Aorta (tissue), 5 donors: Measurements from ENCODE around the gene RASA3. TPM values are rescaled to one million over a fixed set of nuclear protein-coding genes. Genes with fewer than 3 reads are reported as not detected.
"Not testable (repeated sequence)": the region's sequence is repeated elsewhere in the genome, so short reads cannot be mapped to it uniquely, and the experiment has no call there.

ENCODE experiments used
- ATAC-seq: fragments of 200-7000 bp; cut with Tn5 transposase; one replicate; pipeline ENCODE4 v1.9.1; 2022; ENCODE audit warnings: moderate library complexity; ENCODE audit not compliant: low FRiP score
- DNase-seq, 2 donors: peaks; one replicate each; pipeline ENCODE4 v3.0.0-alpha.2; 2020
- H3K27ac ChIP-seq, 2 donors: one replicate each; pipeline ENCODE4 v1.5.1; 2013; ENCODE audit warnings: low read length in 2 of 2, mild to moderate bottlenecking in 2 of 2, moderate library complexity in 2 of 2, control low read depth in 1 of 2, inconsistent platforms in 1 of 2, low read depth in 1 of 2
- H3K27me3 ChIP-seq, 2 donors: one replicate each; pipeline ENCODE4 v1.6.1; 2013; ENCODE audit warnings: control low read depth in 1 of 2, low read length in 1 of 2, mild to moderate bottlenecking in 1 of 2, moderate library complexity in 1 of 2; ENCODE audit not compliant: insufficient read depth in 2 of 2, control insufficient read depth in 1 of 2
- H3K36me3 ChIP-seq, 2 donors: one replicate each; pipeline ENCODE4 v1.6.1; 2013; ENCODE audit warnings: control low read depth in 1 of 2, low read length in 1 of 2, mild to moderate bottlenecking in 1 of 2; ENCODE audit not compliant: insufficient read depth in 2 of 2, control insufficient read depth in 1 of 2
- H3K4me1 ChIP-seq, 2 donors: one replicate each; pipeline ENCODE4 v1.6.1; 2013; ENCODE audit warnings: low read length in 2 of 2, control low read depth in 1 of 2, mild to moderate bottlenecking in 1 of 2, moderate library complexity in 1 of 2; ENCODE audit not compliant: insufficient read depth in 2 of 2, control insufficient read depth in 1 of 2
- H3K4me3 ChIP-seq, 2 donors: one replicate each; pipeline ENCODE4 v1.5.1; 2013; ENCODE audit warnings: low read length in 2 of 2, control low read depth in 1 of 2, mild to moderate bottlenecking in 1 of 2
- H3K9me3 ChIP-seq: one replicate; pipeline ENCODE4 v1.6.1; 2013; ENCODE audit warnings: mild to moderate bottlenecking, low read length; ENCODE audit not compliant: control insufficient read depth
- WGBS, 2 donors: extraction: QIAGEN DNeasy Blood & Tissue Kit; methylation state at CpG; one replicate each; pipeline ENCODE4 v1.1.7; 2013; 5-methylcytosine and 5-hydroxymethylcytosine counted together
- intact Hi-C, 2 donors: fragments of 100-400 bp; cut with DNase I; formaldehyde crosslinking; loops; one replicate each; pipeline versions ENCODE4 v1.14.2 to v1.15.0; 2022
- polyA plus RNA-seq, 2 donors: library from polyadenylated mRNA; stranded (reverse); fragments of 200-250 nt; gene quantifications; one replicate each; pipeline ENCODE4 v1.2.3, GENCODE V29; 2013
- total RNA-seq, 2 donors: library from RNA; stranded (reverse); fragmentation: NEBNext Ultra II Directional; extraction: Animal tissue kit (Norgen Biotek cat#: 25700); gene quantifications; one replicate each; pipeline ENCODE4 v1.2.1, GENCODE V29; 2021
- donor health status: healthy with polysubstance abuse.
- donor health status: Bipolar disorder and iron deficiency.
- donor health status: DM: no; HTN: no; CAD: no.
- donor health status: DM: no; HTN: no; CAD: no.
- donor health status: DM: yes; HTN: yes; CAD: no.

RASA3 gene
- total and polyA plus RNA-seq, 4 donors = 8.1 to 42.3 (median 28.9) TPM

- intact Hi-C loops = no loop called here
- no peaks in the 10 kb centered on the region for H3K4me1 ChIP-seq
- no peak overlapping the region for H3K27ac ChIP-seq
- H3K4me3 ChIP-seq = no peak overlapping the region
- H3K36me3 ChIP-seq = no peaks in the 10 kb centered on the region
- H3K9me3 ChIP-seq = no peaks in the 10 kb centered on the region
- WGBS, 2 donors = 42 to 45% methylated on average over 25 of the region's 25 CpGs
- ATAC-seq (no peak), DNase-seq (peak in 1 of 2 donors; percentile 58)
- no peaks in the 10 kb centered on the region for H3K27me3 ChIP-seq
Measured at GRCh38 chr13:114140131-114140905, 7.9 kb upstream of the RASA3 start.

- H3K27ac ChIP-seq = no peak overlapping the region
- H3K27me3 ChIP-seq = no peaks in the 10 kb centered on the region
- no peak overlapping the region for H3K4me3 ChIP-seq
- no peaks in the 10 kb centered on the region for H3K4me1 ChIP-seq
- intact Hi-C loops = no loop called here
- DNase-seq (peak in 1 of 2 donors; percentile 56), ATAC-seq (no peak)
- no peaks in the 10 kb centered on the region for H3K9me3 ChIP-seq
- WGBS, 2 donors = 96 to 97% methylated on average over 7 of the region's 7 CpGs
- H3K36me3 ChIP-seq = no peaks in the 10 kb centered on the region
Measured at GRCh38 chr13:114136576-114136975, 4.2 kb upstream of the RASA3 start.

DNA sequence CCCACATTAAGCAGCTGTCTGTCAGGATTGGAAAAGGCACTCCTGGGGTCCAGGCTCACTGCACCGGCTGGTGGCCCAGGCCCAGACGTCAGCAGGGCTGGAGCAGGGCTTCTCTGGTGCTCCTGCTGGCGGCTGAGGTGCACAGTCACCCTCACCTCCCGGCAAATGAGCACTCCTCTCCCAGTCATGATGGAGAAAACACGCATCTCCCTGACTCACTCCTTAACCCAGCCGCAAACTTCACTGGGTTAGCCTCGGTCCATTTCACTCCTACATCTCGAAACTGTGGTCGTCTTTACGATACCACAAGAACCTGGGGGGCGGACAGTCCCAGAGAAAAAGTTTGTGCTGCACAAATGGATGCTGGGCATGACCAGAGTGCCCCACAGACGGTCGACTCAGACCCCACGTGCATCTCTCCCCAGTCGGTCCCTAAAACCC is 3.3 kb upstream of the RASA3 start:
- no peak for ATAC-seq
- 90 to 91% methylated on average over 15 of the region's 15 CpGs for WGBS, 2 donors
- no peaks in the 10 kb centered on the region for H3K36me3 ChIP-seq
- no peaks in the 10 kb centered on the region for H3K4me1 ChIP-seq
- H3K27ac ChIP-seq = no peak overlapping the region
- intact Hi-C loops = no loop called here
- H3K4me3 ChIP-seq = no peak overlapping the region
- peak in 1 of 2 donors; percentile 67 for DNase-seq
- H3K9me3 ChIP-seq = no peaks in the 10 kb centered on the region
- H3K27me3 ChIP-seq = no peaks in the 10 kb centered on the region

DNA sequence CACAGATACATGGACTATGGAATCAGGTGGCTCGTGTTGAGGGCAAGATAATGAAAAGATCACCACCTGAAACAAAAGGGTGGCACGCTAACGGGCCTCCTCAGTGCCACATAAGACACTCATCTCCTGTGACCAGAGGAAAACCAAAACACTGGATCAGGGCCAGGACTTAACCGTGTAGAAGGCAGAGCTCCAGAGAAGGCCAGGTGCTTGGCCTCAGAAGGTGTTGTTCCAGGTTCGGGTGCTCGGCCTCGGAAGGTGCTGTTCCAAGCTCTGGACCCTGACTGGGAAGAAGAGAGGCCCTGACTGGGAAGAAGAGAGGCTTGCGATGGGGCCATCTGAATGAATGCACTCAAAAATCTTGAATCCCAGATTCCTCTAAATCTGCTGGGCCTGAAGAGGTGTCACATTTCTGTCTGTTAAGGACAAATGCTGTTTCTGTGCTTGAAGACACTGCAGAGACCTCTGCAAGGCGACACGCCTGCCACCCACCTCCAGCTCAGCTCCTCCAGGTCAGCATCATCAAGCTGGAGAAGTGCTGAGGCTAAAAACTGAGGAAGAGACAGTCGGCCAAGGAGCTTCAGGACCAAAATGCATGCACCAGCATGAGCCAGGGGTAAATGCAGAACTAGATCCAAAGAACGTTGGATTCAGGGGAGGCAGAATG is 2.7 kb upstream of the RASA3 start:
- Histone ChIP-seq H3K4me3 (no peak overlapping the region), H3K9me3 (no peaks in the 10 kb centered on the region), H3K27ac (no peak overlapping the region), H3K27me3 (no peaks in the 10 kb centered on the region), H3K4me1 (no peaks in the 10 kb centered on the region), H3K36me3 (no peaks in the 10 kb centered on the region)
- WGBS, 2 donors = 59 to 62% methylated on average over 12 of the region's 12 CpGs
- DNase-seq (peak in 1 of 2 donors; percentile 32), ATAC-seq (no peak)
- intact Hi-C loops = loop anchor here in 1 of 2 donors (5.0 kb wide), 2 partner anchors 68 to 108 kb away; no protein-coding TSS in a partner anchor

DNA sequence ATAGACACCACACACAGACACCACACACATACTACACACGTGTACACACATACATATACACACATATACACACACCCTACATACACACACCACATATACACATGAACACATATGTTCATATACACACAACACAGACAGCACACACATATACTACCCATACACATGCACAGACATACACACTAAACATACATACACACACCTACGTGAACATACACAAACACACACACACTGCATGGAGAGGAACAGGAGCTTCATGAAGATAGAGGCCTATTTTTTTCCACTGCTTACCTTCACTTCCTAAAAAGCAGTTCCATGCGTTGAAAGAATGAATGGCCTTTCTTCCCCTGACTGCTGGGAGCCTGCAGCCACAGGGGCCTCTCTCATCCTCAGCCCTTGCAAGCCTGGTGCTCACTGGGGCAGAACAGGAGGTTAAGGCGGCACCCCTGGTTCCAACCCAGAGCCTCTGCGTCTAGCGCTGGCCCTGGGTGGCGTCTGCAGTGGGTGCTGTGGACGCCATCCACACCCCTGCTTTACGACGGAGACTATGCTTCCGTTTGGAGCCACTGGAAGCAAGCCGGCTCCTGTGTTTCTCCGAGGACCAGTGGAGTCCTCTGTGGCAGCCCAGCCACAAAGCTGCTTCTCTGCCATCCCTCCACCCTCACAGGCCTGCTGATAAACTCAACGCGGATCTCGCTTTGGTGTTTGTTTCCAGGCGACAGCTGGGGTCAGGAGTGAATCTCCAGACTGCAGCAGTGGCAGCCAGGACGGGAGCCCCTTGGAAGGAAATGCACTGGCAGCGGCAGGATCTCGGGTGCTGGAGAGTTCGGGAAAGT is 1.9 kb upstream of the RASA3 start:
- Histone ChIP-seq H3K9me3 (no peaks in the 10 kb centered on the region), H3K27me3 (no peaks in the 10 kb centered on the region), H3K27ac (peak overlapping the region in 1 of 2 donors; percentile 23), H3K4me3 (no peak overlapping the region), H3K36me3 (no peaks in the 10 kb centered on the region), H3K4me1 (no peaks in the 10 kb centered on the region)
- intact Hi-C loops = loop anchor here in 1 of 2 donors (5.0 kb wide), 2 partner anchors 67 to 107 kb away; no protein-coding TSS in a partner anchor
- DNase-seq (peak in 1 of 2 donors; percentile 70), ATAC-seq (no peak)
- 36 to 40% methylated on average over 21 of the region's 21 CpGs for WGBS, 2 donors

DNA sequence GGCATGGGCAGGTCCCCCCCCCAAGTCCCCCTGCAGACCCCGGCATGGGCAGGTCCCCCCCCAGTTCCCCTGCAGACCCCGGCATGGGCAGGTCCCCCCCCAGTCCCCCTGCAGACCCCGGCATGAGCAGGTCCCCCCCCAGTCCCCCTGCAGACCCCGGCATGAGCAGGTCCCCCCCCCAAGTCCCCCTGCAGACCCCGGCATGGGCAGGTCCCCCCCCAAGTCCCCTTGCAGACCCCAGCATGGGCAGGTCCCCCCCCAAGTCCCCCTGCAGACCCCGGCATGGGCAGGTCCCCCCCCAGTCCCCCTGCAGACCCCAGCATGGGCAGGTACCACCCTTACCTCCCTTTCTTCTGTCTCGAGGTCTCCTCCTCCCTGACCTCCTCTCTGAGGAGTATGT is 1.1 kb upstream of the RASA3 start:
- not testable (repeated sequence) for H3K4me1 ChIP-seq, DNase-seq, H3K4me3 ChIP-seq, H3K9me3 ChIP-seq, H3K27me3 ChIP-seq, ATAC-seq, H3K27ac ChIP-seq, H3K36me3 ChIP-seq
- 65 to 66% methylated on average over 7 of the region's 7 CpGs for WGBS, 2 donors
- intact Hi-C loops = loop anchor here in 1 of 2 donors (5.0 kb wide), 2 partner anchors 66 to 106 kb away; no protein-coding TSS in a partner anchor

DNA sequence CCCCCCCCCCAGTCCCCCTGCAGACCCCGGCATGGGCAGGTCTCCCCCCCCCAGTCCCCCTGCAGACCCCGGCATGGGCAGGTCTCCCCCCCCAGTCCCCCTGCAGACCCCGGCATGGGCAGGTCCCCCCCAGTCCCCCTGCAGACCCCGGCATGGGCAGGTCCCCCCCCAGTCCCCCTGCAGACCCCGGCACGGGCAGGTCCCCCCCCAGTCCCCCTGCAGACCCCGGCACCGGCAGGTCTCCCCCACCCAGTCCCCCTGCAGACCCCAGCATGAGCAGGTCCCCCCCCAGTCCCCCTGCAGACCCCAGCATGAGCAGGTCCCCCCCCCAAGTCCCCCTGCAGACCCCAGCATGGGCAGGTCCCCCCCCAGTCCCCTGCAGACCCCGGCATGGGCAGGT is 703 bp upstream of the RASA3 start:
- H3K4me1 ChIP-seq, H3K27me3 ChIP-seq, H3K27ac ChIP-seq, H3K9me3 ChIP-seq, DNase-seq, H3K36me3 ChIP-seq, ATAC-seq, H3K4me3 ChIP-seq: not testable (repeated sequence)
- 17 to 50% methylated on average over 2 to 8 of the region's 9 CpGs for WGBS, 2 donors
- intact Hi-C loops = loop anchor here in 1 of 2 donors (5.0 kb wide), 2 partner anchors 66 to 106 kb away; no protein-coding TSS in a partner anchor
